ENCODE data around the gene ETV6.

Gene ETV6

DNA sequence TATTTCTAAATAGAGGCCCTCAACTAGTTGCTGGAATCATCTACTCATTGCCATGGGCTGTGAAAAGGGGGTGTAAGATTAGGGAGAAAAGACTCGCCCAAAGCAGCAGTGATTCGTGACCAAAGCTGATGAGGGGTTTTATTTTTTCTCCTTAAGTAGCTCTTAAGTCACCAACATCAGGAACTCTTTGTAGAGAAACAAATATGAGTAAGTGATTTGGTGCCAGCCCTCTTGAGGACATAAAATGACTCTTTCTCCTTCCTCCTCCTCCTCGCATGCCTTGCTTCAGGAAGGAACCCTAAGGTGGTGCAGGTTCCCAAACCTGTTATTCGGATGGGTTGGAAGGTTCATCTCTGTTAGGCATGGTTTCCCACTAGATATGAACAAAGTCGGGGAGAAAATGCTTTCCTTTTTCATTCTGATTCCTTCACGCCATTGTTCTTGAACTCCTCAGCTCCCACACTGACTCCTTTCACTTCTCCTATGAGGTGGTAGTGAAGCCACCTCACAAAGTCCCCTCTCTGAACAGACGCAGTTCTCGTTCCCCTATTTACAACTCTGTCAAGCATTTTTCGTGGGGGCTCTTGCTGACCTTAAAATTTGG is 113.4 kb downstream of the ETV6 start:
- TF ChIP-seq, protein P1, sequence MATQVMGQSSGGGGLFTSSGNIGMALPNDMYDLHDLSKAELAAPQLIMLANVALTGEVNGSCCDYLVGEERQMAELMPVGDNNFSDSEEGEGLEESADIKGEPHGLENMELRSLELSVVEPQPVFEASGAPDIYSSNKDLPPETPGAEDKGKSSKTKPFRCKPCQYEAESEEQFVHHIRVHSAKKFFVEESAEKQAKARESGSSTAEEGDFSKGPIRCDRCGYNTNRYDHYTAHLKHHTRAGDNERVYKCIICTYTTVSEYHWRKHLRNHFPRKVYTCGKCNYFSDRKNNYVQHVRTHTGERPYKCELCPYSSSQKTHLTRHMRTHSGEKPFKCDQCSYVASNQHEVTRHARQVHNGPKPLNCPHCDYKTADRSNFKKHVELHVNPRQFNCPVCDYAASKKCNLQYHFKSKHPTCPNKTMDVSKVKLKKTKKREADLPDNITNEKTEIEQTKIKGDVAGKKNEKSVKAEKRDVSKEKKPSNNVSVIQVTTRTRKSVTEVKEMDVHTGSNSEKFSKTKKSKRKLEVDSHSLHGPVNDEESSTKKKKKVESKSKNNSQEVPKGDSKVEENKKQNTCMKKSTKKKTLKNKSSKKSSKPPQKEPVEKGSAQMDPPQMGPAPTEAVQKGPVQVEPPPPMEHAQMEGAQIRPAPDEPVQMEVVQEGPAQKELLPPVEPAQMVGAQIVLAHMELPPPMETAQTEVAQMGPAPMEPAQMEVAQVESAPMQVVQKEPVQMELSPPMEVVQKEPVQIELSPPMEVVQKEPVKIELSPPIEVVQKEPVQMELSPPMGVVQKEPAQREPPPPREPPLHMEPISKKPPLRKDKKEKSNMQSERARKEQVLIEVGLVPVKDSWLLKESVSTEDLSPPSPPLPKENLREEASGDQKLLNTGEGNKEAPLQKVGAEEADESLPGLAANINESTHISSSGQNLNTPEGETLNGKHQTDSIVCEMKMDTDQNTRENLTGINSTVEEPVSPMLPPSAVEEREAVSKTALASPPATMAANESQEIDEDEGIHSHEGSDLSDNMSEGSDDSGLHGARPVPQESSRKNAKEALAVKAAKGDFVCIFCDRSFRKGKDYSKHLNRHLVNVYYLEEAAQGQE (IDR thresholded peaks at IDR 0.05; ENCODE audit: insufficient read depth in 1 of 2, low read depth in 2 of 2, low read length in 2 of 2) = no peak
- no peak for TF ChIP-seq POLR2AphosphoS5 (IDR thresholded peaks at IDR 0.05; ENCODE audit: low read depth, low read length)
- TF ChIP-seq FOXP2 (optimal IDR thresholded peaks at IDR 0.05; ENCODE audit: borderline replicate concordance, extremely low read depth, extremely low read length, insufficient read depth) = no peak
- TF ChIP-seq SIN3A (IDR thresholded peaks at IDR 0.05; ENCODE audit: borderline replicate concordance, insufficient read depth, low read length) = no peak
- no peak for TF ChIP-seq TAF1 (IDR thresholded peaks at IDR 0.05; ENCODE audit: borderline replicate concordance, insufficient read depth, low read length)

GRCh38 chr12:11763760-11764520 is 114.5 kb downstream of the ETV6 start:
- TF ChIP-seq, protein P1 (IDR thresholded peaks at IDR 0.05; ENCODE audit: insufficient read depth in 1 of 2, low read depth in 2 of 2, low read length in 2 of 2) = no peak
- TF ChIP-seq SIN3A (IDR thresholded peaks at IDR 0.05; ENCODE audit: borderline replicate concordance, insufficient read depth, low read length) = no peak
- TF ChIP-seq TAF1 (IDR thresholded peaks at IDR 0.05; ENCODE audit: borderline replicate concordance, insufficient read depth, low read length) = no peak
- no peak for TF ChIP-seq POLR2AphosphoS5 (IDR thresholded peaks at IDR 0.05; ENCODE audit: low read depth, low read length)
- TF ChIP-seq FOXP2 (optimal IDR thresholded peaks at IDR 0.05; ENCODE audit: borderline replicate concordance, extremely low read depth, extremely low read length, insufficient read depth) = no peak

DNA sequence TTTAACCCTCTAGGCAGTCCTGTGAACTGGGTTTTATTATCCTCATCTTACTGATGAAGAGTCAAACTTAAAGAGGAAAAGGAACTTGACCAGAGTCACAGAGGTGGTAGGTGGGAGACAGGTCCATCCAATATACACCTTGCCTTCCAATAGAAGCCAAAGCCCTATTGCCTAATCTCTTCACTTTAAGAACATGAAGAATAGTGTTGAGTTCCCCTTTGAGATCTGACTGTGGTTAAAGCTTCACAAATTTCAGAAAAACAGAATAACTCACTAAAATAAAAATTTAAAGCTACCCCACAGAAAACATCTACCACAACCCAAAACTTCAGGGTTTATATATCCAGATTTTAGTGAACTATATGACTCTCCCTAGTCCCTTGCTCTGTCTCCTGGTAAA is 115.4 kb downstream of the ETV6 start:
- TF ChIP-seq POLR2AphosphoS5 (IDR thresholded peaks at IDR 0.05; ENCODE audit: low read depth, low read length) (no peak), TAF1 (IDR thresholded peaks at IDR 0.05; ENCODE audit: borderline replicate concordance, insufficient read depth, low read length) (no peak), SIN3A (IDR thresholded peaks at IDR 0.05; ENCODE audit: borderline replicate concordance, insufficient read depth, low read length) (no peak), FOXP2 (optimal IDR thresholded peaks at IDR 0.05; ENCODE audit: borderline replicate concordance, extremely low read depth, extremely low read length, insufficient read depth) (no peak)
- TF ChIP-seq, protein P1 (IDR thresholded peaks at IDR 0.05; ENCODE audit: insufficient read depth in 1 of 2, low read depth in 2 of 2, low read length in 2 of 2) = no peak

GRCh38 chr12:11765421-11765816 is 115.9 kb downstream of the ETV6 start:
- TF ChIP-seq SIN3A (IDR thresholded peaks at IDR 0.05; ENCODE audit: borderline replicate concordance, insufficient read depth, low read length) = no peak
- TF ChIP-seq, protein P1 (IDR thresholded peaks at IDR 0.05; ENCODE audit: insufficient read depth in 1 of 2, low read depth in 2 of 2, low read length in 2 of 2) = no peak
- no peak for TF ChIP-seq TAF1 (IDR thresholded peaks at IDR 0.05; ENCODE audit: borderline replicate concordance, insufficient read depth, low read length)
- no peak for TF ChIP-seq POLR2AphosphoS5 (IDR thresholded peaks at IDR 0.05; ENCODE audit: low read depth, low read length)
- TF ChIP-seq FOXP2 (optimal IDR thresholded peaks at IDR 0.05; ENCODE audit: borderline replicate concordance, extremely low read depth, extremely low read length, insufficient read depth) = no peak
